Coronary artery (tissue), 2 donors: Measurements from ENCODE around the gene SYT1.

Source experiments
- DNase-seq: peaks from one replicate; pipeline ENCODE4 v3.0.0-alpha.2; 2017; ENCODE audit warnings: low spot score
- H3K27ac ChIP-seq, 2 donors: fragments of 200-600 bp; sonication (generic); one replicate each; pipeline ENCODE4 v1.5.1; 2016 to 2019
- H3K4me3 ChIP-seq: fragments of 200-600 bp; sonication (generic); 2 replicates; pipeline ENCODE4 v1.5.1; 2016; ENCODE audit warnings: mild to moderate bottlenecking, moderate library complexity
- TF ChIP-seq, protein P1 (sequence below): fragments of 200-600 bp; sonication (generic); IDR thresholded peaks from one replicate; pipeline ENCODE4 v1.5.1; 2019; ENCODE audit warnings: antibody characterized with exemption

Gene SYT1

DNA sequence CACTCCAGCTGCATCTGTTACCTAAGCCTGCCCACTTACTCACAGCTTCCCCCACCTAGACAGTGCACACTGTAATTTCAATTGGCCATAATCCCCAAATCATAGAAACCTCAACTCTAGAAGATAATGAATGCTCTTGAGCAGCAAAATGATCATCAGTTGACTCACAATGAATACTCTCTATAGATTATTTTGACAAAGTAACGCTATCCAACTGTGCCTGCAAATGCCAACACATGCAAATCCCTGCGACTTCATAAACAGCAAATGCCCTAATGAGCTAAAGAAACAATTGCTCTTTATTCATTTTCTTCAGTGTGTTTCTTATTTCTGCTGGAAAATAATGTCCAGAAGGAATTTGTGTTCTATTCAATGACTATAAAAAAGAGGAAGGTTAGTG, 506.7 kb downstream of the SYT1 start:
- no peak overlapping the region for H3K4me3 ChIP-seq
- DNase-seq, result no peak
- TF ChIP-seq, protein P1, sequence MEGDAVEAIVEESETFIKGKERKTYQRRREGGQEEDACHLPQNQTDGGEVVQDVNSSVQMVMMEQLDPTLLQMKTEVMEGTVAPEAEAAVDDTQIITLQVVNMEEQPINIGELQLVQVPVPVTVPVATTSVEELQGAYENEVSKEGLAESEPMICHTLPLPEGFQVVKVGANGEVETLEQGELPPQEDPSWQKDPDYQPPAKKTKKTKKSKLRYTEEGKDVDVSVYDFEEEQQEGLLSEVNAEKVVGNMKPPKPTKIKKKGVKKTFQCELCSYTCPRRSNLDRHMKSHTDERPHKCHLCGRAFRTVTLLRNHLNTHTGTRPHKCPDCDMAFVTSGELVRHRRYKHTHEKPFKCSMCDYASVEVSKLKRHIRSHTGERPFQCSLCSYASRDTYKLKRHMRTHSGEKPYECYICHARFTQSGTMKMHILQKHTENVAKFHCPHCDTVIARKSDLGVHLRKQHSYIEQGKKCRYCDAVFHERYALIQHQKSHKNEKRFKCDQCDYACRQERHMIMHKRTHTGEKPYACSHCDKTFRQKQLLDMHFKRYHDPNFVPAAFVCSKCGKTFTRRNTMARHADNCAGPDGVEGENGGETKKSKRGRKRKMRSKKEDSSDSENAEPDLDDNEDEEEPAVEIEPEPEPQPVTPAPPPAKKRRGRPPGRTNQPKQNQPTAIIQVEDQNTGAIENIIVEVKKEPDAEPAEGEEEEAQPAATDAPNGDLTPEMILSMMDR, result no peak
- H3K27ac ChIP-seq, result no peak overlapping the region

DNA sequence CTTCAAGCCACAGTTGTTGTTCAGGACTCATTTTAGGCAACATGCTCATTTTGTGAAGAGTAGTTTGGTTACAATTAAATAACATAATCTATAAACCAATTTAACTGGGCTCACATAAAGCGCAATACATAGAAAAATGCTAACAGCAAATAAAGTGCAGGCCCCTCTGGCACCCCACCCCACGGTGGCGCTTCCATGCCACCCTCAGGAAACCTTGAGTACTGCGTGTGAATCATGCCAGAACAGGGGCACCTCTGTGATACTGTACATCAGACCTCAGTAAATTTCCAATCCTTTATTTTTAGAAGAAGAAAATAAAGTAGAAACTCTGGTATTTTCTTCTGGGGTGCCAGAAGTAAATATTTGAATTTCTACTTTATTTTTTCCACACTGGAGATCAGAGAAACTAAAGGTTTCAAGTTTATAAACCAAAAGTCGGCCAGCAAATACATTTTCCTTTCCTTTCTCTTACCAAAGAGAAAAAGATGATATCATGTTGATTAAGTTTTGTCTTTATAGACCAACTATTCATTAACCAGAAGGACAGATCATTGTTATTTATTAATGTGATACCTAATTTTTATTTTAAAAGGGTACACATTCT, 509.4 kb downstream of the SYT1 start:
- Histone ChIP-seq H3K27ac (no peak overlapping the region), H3K4me3 (no peak overlapping the region)
- DNase-seq, result no peak
- TF ChIP-seq, protein P1, result peak; percentile 27

DNA sequence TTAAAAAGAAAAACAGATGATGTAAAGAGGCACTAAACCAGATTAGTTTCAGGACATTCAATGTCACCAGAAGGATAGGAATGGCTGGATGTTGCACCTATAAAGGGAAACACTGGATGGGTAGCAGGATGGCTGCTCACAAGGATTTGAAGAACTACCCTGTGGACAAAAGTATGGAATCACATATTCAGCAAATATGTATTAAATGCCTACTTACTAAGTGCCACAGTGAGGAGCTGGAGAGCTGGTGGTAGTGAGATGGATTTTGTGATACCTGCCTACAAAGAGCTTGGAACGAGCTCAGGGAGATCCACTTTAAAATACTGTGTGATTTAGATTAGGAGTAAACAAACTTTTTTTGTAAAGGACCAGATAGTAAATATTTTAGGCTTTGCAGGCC, 510.0 kb downstream of the SYT1 start:
- H3K27ac ChIP-seq, result no peak overlapping the region
- TF ChIP-seq, protein P1, result no peak
- H3K4me3 ChIP-seq, result no peak overlapping the region
- DNase-seq, result no peak

DNA sequence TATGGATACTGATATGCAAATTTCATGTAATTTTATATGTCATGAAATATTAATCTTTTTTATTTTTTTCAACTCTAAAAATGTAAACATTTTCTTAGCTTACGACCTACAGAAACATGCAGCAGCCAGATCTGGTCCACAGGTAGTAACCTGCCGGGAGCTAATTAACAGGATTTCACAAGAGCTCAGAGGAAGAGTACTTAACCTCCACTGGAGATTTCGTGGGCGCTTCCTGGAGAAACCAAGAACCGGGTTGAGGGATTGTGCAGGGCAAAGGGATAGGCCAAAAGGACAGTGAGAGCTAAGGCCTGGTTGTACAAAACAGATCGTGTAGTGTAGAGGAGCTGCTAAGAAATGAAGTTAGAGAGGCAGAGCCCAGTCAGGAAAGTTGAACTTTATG, 510.5 kb downstream of the SYT1 start:
- no peak overlapping the region for H3K4me3 ChIP-seq
- no peak overlapping the region for H3K27ac ChIP-seq
- no peak for DNase-seq
- TF ChIP-seq, protein P1, result no peak

DNA sequence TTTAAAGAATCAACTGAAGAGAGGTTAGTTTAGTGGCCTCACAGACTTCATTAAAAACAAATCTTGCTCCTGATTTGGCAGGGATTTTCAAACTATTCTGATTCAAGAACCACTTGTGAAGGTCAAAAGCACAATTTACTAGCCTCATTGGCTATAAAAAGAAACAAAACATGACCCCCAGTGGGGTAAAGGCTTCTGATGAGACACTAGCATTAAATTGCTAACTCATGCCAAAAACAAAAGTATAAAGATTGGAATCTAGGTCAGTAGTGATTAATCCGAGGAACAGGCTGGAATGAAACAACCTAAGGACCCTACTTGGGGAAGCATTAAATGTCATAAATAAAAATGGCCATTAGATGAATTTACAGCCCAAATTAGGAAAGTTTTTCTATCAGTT, 513.9 kb downstream of the SYT1 start:
- H3K27ac ChIP-seq, result no peak overlapping the region
- no peak for DNase-seq
- no peak overlapping the region for H3K4me3 ChIP-seq
- TF ChIP-seq, protein P1, result no peak

DNA sequence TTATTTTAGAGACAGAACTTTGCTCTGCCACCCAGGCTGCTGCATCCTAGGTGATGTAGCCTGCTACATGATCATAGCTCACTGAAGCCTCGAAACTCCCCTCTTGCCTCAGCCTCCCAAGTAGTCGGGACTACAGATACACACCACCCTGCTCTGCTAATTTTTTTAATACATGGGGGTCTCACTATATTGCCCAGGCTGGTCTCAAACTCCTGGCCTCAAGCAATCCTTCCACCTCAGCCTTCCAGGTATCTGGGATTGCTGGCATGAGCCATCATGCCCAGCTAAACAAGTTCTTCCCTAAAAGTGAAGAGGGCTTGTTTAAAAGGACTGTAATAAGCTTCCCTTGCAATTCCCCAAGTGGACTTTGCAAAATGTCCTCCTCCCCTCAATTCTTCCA, 515.8 kb downstream of the SYT1 start:
- no peak for DNase-seq
- Histone ChIP-seq H3K4me3 (no peak overlapping the region), H3K27ac (no peak overlapping the region)
- TF ChIP-seq, protein P1, result no peak

DNA sequence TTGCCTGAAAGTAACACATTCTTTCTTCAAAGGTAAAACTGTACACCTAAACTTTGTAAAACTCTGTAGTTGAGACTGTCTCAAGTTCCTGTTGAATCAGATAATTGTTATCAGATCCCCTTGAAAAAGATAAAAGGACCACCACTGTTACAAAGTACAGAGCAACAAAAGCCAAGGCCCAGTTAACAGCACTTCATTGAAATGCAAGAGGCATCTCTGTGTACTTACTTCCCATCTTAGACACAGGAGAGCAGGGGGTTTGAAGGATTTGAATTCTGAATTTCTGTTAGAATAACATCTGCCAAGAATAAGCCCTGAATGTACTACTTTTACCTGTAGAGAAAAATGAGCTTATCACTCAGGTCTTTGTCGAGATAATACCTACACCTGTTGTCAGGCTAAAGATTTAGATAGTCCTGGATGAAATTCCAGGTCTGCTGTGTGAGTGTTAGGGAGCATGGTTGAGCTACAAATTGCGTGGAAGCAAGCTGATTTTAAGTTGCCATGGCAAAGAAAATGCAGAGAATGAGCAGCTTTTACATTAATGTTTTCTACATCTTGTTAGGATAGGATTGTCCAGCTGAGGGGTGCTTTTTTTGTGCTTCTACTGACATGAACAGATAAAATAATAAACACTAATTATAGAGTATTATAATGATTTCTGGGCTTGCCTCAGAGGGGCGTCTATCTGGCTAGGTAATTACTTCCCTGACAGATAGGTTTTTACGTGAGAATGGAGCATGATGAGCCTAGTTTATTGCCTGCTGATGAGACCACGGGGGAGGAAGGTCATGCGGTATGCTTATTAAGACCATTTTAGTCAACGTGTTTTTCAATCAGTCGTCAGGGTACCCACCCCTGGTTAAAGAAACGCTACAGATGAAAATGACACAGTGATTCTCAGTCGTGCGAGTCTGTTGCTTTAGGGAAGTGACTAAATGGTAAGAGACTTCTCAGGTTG, 517.0 kb downstream of the SYT1 start:
- TF ChIP-seq, protein P1, result no peak
- no peak for DNase-seq
- H3K27ac ChIP-seq, result no peak overlapping the region
- H3K4me3 ChIP-seq, result no peak overlapping the region
